GM12878 (cell line): Measurements from ENCODE around the gene CRYGD.

Experiments used
- KAT2A ChIP-seq: conservative IDR thresholded peaks from 2 replicates; pipeline ENCODE4 v1.6.1; 2011; ENCODE audit warnings: low read depth, low read length; ENCODE audit not compliant: control insufficient read depth
- MXI1 ChIP-seq: fragments of 150-350 bp; IDR thresholded peaks from 2 replicates; pipeline ENCODE4 v1.6.1; 2011; ENCODE audit warnings: low read depth, mild to moderate bottlenecking, inconsistent platforms, low read length, improper control_type of control experiment
- POLR2A ChIP-seq: IDR thresholded peaks from 2 replicates; pipeline ENCODE4 v1.6.1; 2011; ENCODE audit warnings: low read depth, mild to moderate bottlenecking, low read length
- SP1 ChIP-seq: IDR thresholded peaks from one replicate; pipeline ENCODE4 v1.6.1; 2011; ENCODE audit warnings: low read depth, low read length
- SREBF2 ChIP-seq: IDR thresholded peaks from 2 replicates; pipeline ENCODE4 v1.6.1; 2012; ENCODE audit warnings: mild to moderate bottlenecking, low read length
- TCF12 ChIP-seq: IDR thresholded peaks from 2 replicates; pipeline ENCODE4 v1.6.1; 2011; ENCODE audit warnings: low read depth, mild to moderate bottlenecking, low read length
- TF ChIP-seq, protein P1 (sequence below), 3 experiments: IDR thresholded peaks in 2 of 3; conservative IDR thresholded peaks in 1 of 3; 2 replicates each; pipeline ENCODE4 v1.5.1; 2011; ENCODE audit warnings: low read depth in 3 of 3, low read length in 3 of 3, mild to moderate bottlenecking in 3 of 3, control low read depth in 2 of 3, moderate library complexity in 2 of 3, inconsistent platforms in 1 of 3, mixed read lengths in 1 of 3; ENCODE audit not compliant: control insufficient read depth in 2 of 3, insufficient read depth in 1 of 3; ENCODE audit errors: extremely low read depth in 1 of 3
- TF ChIP-seq, protein P2 (sequence below): IDR thresholded peaks from 2 replicates; pipeline ENCODE4 v1.6.1; 2012; ENCODE audit warnings: low read depth, low read length, improper control_type of control experiment
- TF ChIP-seq, protein P3 (sequence below): fragments of 450-650 bp; IDR thresholded peaks from 2 replicates; pipeline ENCODE4 v1.6.1; 2014; ENCODE audit warnings: mild to moderate bottlenecking
- TF ChIP-seq, protein P4 (sequence below): IDR thresholded peaks from 2 replicates; pipeline ENCODE4 v1.6.1; 2012; ENCODE audit warnings: mild to moderate bottlenecking, low read depth, low read length

DNA sequence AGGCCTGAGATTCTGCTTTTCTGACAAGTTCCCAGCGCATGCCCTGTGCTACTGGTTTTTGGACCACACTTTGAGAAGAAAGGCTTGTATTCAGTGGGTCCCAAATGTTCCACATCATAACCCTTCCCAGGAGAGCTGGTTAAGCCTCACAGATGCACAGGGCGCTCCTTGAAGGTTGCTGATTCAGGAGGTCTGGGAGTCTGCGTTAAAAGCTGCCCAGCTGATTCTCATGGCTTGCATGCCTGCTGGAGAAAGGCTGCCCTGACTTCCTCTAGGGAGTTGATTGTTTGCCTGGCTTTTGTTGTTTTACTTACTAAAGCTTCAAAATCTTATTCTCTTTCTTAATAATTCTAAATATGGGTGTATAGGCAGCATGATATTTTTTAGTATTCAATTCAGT, 20.7 kb downstream of the CRYGD start:
- TF ChIP-seq POLR2A (no peak), MXI1 (no peak), KAT2A (no peak), SP1 (no peak), SREBF2 (no peak), TCF12 (no peak)
- TF ChIP-seq, protein P1, sequence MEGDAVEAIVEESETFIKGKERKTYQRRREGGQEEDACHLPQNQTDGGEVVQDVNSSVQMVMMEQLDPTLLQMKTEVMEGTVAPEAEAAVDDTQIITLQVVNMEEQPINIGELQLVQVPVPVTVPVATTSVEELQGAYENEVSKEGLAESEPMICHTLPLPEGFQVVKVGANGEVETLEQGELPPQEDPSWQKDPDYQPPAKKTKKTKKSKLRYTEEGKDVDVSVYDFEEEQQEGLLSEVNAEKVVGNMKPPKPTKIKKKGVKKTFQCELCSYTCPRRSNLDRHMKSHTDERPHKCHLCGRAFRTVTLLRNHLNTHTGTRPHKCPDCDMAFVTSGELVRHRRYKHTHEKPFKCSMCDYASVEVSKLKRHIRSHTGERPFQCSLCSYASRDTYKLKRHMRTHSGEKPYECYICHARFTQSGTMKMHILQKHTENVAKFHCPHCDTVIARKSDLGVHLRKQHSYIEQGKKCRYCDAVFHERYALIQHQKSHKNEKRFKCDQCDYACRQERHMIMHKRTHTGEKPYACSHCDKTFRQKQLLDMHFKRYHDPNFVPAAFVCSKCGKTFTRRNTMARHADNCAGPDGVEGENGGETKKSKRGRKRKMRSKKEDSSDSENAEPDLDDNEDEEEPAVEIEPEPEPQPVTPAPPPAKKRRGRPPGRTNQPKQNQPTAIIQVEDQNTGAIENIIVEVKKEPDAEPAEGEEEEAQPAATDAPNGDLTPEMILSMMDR (IDR thresholded peaks at IDR 0.05 in 2 of 3, conservative IDR thresholded peaks at IDR 0.05 in 1 of 3; ENCODE audit: control insufficient read depth in 2 of 3, extremely low read depth in 1 of 3, insufficient read depth in 1 of 3, low read depth in 3 of 3, low read length in 3 of 3): no peak
- TF ChIP-seq, protein P2, sequence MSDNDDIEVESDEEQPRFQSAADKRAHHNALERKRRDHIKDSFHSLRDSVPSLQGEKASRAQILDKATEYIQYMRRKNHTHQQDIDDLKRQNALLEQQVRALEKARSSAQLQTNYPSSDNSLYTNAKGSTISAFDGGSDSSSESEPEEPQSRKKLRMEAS: no peak
- TF ChIP-seq, protein P3, sequence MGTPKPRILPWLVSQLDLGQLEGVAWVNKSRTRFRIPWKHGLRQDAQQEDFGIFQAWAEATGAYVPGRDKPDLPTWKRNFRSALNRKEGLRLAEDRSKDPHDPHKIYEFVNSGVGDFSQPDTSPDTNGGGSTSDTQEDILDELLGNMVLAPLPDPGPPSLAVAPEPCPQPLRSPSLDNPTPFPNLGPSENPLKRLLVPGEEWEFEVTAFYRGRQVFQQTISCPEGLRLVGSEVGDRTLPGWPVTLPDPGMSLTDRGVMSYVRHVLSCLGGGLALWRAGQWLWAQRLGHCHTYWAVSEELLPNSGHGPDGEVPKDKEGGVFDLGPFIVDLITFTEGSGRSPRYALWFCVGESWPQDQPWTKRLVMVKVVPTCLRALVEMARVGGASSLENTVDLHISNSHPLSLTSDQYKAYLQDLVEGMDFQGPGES: no peak
- TF ChIP-seq, protein P4, sequence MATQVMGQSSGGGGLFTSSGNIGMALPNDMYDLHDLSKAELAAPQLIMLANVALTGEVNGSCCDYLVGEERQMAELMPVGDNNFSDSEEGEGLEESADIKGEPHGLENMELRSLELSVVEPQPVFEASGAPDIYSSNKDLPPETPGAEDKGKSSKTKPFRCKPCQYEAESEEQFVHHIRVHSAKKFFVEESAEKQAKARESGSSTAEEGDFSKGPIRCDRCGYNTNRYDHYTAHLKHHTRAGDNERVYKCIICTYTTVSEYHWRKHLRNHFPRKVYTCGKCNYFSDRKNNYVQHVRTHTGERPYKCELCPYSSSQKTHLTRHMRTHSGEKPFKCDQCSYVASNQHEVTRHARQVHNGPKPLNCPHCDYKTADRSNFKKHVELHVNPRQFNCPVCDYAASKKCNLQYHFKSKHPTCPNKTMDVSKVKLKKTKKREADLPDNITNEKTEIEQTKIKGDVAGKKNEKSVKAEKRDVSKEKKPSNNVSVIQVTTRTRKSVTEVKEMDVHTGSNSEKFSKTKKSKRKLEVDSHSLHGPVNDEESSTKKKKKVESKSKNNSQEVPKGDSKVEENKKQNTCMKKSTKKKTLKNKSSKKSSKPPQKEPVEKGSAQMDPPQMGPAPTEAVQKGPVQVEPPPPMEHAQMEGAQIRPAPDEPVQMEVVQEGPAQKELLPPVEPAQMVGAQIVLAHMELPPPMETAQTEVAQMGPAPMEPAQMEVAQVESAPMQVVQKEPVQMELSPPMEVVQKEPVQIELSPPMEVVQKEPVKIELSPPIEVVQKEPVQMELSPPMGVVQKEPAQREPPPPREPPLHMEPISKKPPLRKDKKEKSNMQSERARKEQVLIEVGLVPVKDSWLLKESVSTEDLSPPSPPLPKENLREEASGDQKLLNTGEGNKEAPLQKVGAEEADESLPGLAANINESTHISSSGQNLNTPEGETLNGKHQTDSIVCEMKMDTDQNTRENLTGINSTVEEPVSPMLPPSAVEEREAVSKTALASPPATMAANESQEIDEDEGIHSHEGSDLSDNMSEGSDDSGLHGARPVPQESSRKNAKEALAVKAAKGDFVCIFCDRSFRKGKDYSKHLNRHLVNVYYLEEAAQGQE: no peak
